DOHH2 (cell line): ENCODE results near the gene CIDEA.
"Not testable (repeated sequence)": the region's sequence is repeated elsewhere in the genome, so short reads cannot be mapped to it uniquely, and the experiment has no call there.

ENCODE experiments used
- CTCF ChIP-seq: fragments of 200-600 bp; sonication (generic); IDR thresholded peaks from one replicate; pipeline ENCODE4 v1.5.1; 2014; ENCODE audit warnings: antibody characterized with exemption, mild to moderate bottlenecking, low read depth, low read length; ENCODE audit not compliant: poor library complexity, severe bottlenecking
- EZH2phosphoT487 ChIP-seq: fragments of 200-600 bp; sonication (generic); IDR thresholded peaks from 2 replicates; pipeline ENCODE4 v1.6.1; 2017; ENCODE audit warnings: borderline replicate concordance, mild to moderate bottlenecking, antibody characterized with exemption, low read length, moderate library complexity, mixed read lengths

GRCh38 chr18:12214296-12215005 is 39.7 kb upstream of the CIDEA start:
- not testable (repeated sequence) for TF ChIP-seq CTCF, EZH2phosphoT487
